GM21515 (cell line): ENCODE results near the gene NPB.

Source experiments
- ATAC-seq: cut with Tn5 transposase; IDR thresholded peaks from one replicate; pipeline ENCODE4 v1.9.1; 2021; ENCODE audit not compliant: unreplicated experiment

NPB gene

DNA sequence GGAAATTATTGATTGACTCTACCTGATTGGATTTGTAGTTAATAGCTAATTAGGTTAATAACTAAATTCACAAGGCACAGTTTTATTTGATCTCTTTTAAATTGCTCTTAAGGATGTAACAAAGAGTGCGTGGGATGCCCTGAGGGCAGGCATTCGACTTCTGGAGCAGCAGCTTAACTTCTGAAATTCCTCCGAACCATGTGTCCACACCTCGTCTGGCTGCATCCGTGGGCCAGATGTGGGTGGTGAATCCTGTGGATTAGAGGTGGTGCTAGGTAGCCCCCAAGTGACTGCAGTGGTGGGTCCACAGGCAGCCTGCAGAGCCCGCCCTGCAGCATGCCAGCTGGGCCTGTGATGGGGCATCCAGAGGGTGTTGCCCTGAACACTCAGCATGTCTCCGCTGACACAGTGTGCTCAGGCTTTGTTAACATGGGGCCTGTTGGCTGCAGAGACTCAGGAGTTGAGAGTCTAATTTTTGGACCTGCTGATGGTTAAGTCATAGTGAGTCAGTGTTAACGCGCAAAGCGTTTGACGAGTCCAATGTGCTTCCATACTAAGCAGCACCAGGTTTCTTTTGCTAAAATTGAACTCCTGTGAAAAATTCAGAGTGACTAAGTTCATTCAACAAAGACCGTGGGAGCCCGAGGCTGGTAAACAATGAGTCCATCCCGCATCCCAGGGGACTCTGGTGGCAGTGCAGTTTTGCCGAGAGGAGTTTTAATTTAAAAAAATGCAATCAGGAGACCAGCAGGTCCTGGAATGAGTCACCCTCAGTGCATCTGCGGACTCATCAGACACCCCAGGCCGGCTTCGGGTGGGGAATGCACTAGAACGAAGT is 3.8 kb upstream of the NPB start:
- no peak for ATAC-seq

DNA sequence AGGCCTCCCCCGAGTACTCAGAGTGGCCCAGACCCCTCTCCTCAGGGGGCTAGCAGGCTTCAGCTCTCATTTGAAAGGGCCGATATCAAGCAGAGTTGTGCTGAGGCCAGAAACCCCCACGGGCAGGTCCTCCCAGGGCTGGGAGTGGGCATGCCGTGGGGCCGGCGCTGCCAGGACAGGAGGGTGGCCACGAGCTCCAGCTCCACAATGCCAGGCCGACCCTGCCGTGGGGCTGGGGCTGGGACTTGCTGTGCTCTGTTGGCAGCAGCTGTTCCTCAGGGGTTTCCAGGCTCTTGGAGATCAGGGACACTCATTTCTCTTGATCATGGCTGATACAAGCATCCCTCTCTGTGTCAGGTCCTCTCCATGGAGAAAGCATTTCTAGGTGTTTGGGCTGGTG is 3.2 kb upstream of the NPB start:
- ATAC-seq: no peak

- no peak for ATAC-seq
Observed at GRCh38 chr17:81899514-81900166, 2.4 kb upstream of the NPB start.

GRCh38 chr17:81900181-81900820 is 1.7 kb upstream of the NPB start:
- no peak for ATAC-seq

- no peak for ATAC-seq
Observed at GRCh38 chr17:81901167-81902022, 643 bp upstream of the NPB start.

DNA sequence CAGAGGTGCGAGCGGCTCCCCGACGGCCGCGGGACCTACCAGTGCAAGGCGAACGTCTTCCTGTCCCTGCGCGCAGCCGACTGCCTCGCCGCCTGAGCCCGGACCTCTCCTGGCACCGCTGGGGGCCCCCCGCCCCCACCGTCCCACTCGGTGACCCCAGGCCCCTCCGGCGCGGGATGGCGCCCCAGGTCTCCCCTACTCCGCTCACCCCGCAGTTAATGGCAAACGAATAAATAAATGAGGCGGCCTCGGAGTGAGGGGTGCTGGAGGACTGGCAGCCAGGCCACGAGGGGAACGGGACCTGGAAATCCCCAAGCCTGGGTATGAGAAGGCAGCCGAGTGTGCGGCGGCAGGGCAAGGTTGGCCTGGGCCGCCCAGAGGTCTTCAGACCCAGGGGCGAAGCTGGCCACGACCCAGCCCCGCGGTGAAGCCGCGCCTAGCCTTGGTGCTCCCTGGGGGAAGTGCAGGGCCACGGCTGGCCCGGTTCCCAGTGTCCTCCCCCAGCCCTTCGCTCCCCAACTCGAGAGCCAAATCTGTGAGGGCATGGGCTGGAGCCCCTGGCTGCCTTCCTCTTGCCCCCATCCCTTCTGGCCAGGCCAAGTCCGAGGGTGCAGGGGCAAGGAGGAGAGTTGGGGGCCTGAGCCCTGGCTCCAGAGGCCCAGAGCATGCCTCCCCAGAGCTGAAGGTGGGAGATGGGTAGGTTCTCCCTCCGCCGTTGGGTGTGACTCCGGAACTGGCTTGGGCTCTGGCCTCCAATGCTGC is 796 bp downstream of the NPB start:
- no peak for ATAC-seq

DNA sequence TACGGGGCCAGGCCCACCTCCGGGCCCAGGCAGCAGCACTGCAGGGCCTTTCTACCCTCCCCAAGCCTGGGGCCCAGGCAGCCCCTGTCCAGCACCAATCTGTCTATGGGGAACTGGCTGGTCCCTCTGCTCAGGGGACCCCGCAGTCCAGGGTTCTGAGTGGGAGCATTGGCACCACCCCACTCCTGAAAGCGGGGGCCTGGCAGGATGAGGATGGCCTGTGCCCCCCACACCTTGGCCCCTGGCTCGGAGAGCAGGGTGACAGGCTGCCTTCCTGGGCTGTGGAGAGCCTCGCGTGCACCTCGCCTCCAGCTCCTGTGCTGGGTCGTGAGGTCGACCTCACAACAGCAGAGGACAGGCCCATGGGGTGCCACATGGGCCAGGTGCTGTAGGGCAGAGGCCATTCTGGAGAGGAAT is 1.4 kb downstream of the NPB start:
- ATAC-seq: no peak

- no peak for ATAC-seq
Observed at GRCh38 chr17:81903896-81904599, 2.0 kb downstream of the NPB start.

- ATAC-seq: no peak
Observed at GRCh38 chr17:81904600-81905423, 2.8 kb downstream of the NPB start.

DNA sequence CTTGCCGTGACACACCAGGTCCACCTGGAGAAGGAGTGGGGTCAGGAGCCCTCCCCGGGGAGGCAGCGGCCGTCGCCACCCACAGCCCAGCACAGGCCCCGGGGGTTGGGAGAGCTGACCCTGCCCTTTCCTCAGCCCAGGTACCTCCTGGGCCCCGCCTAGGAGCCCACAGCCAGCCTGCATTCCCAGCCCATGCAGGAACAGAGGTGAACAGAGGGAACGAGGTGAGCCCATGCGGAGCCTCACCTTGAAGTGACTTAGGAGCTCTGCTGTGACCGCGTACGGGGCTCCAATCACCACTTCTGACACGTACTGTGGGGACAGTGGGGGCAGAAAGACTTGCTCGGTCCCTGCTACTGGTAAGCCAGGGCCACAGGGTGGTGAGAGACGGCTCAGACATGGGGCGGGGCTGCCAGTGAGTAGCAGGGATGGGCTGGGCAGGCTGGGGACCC is 3.4 kb downstream of the NPB start:
- no peak for ATAC-seq

GRCh38 chr17:81905993-81906392 is 4.0 kb downstream of the NPB start:
- ATAC-seq: no peak

DNA sequence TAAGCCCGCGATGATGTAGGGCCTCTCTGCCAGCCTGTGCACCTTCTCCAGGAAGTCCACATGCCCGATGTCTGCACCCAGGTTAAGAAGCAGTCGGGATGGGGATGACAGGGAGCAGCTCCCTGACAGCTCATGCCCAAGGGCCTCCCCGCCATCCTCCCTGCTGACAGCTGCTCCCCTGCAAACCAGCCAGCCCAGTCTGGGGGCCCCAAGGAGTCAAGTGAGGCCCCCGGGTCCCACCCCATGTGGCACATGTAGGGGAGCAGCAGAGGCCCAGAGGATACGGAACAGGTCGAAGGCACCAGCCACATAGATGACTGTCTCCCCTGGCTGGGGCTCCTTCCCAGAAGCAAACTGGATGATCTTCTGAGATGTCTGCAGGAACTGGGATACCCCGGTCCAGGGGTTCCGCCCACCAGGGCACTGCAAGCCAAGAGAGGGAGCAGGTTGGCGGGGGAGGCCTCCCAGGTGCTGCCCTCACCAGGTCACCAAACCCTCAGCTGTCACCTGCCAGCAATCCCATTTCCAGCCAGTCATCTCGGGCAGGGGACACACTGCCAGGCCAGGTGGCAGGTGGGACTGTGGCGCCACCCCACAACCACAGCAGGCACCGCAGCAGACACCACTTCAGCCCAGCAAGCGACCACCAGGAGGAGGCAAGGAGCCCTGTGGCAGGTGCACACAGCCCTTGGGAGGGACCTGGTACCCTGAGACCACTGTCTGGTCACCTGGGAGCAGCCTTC is 4.6 kb downstream of the NPB start:
- ATAC-seq: no peak

GRCh38 chr17:81907219-81908145 is 5.4 kb downstream of the NPB start:
- no peak for ATAC-seq

DNA sequence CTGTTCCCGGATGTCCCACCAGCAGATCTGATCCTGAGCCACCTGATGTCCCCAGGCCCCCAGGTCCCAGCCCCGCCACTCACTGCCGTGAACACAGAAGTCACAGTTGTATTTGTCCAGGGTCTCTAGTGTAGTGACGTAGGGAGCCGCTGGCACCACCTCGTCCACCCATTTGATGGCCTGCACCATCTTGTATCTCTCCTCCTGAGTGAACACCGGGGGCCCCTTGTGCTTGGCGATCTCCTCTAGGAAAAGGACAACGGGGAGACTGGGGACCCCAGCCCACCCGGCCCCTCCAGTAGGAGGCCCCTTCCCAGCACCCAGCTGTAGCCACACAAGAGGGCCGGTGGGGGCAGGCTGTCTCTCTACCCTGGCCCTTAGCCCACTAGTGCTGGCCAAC is 6.8 kb downstream of the NPB start:
- no peak for ATAC-seq

DNA sequence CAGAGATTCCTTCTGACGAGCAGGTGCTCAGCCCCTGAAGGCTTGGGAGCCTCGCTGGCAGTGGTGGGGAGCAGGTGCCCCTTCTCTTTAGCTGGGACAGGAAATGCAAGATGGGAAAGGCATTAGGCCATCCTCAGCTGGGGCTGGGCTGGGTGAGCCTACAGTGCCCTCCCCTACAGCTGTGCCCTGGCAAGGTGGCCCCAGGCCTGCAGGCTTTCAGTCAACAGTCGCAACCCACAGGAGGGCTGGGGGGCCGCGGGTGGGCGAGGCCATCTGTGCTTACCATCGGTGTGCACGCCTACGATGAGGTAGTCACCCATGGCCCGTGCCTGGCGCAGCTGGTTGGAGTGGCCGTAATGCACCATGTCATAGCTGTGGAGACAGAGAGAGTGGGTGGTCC is 7.2 kb downstream of the NPB start:
- ATAC-seq: no peak

- no peak for ATAC-seq
Observed at GRCh38 chr17:81909966-81910839, 8.2 kb downstream of the NPB start.
